ENCODE measurements around the gene ARMC6.

GRCh38 chr19:19059837-19060611 lies 26.6 kb downstream of the ARMC6 start:
- TF ChIP-seq CTCF (IDR thresholded peaks at IDR 0.05) (no peak), POLR2AphosphoS5 (IDR thresholded peaks at IDR 0.05; ENCODE audit: low read depth, low read length) (no peak), TCF7L2 (IDR thresholded peaks at IDR 0.05; ENCODE audit: low read depth, low read length) (no peak), SIN3A (IDR thresholded peaks at IDR 0.05; ENCODE audit: borderline replicate concordance, insufficient read depth, low read depth, low read length) (no peak)
